IMR-90 (cell line): Measurements from ENCODE around the gene TMEM163. TPM values are rescaled to one million over a fixed set of nuclear protein-coding genes. Genes with fewer than 3 reads are reported as not detected.

Experiments
- ATAC-seq: fragments of 200-7000 bp; cut with Tn5 transposase; 2 replicates; pipeline ENCODE4 v1.9.1; 2020; ENCODE audit warnings: low read depth, mild to moderate bottlenecking, moderate library complexity
- BruUV-seq: library from RNA; stranded (reverse); fragments of 400-500 nt; replicated peaks from 2 replicates; lab custom pipeline; 2021; lab: Mats Ljungman, UMichigan
- CTCF ChIA-PET: fragments of 300-600 bp; formaldehyde crosslinking; extraction: SDS; loops from one replicate; lab custom pipeline; 2021; ENCODE audit warnings: antibody characterized with exemption; lab: Yijun Ruan, JAX
- POLR2A ChIA-PET: fragments of 300-600 bp; sonication (Branson Sonifier 250); formaldehyde crosslinking; loops from one replicate; lab custom pipeline; 2022; ENCODE audit warnings: antibody characterized with exemption; ENCODE audit not compliant: unreplicated experiment; lab: Charles Lee
- DNase-seq: peaks from one replicate; pipeline ENCODE4 v3.0.0; 2013
- H2AFZ ChIP-seq: replicated peaks from 2 replicates; pipeline ENCODE3; 2013; ENCODE audit warnings: low read length, mild to moderate bottlenecking; ENCODE audit not compliant: poor library complexity
- H2AK5ac ChIP-seq: 2 replicates; pipeline ENCODE4 v1.6.1; 2013; ENCODE audit warnings: low read depth, low read length, inconsistent platforms
- H2AK9ac ChIP-seq: replicated peaks from 2 replicates; pipeline ENCODE3; 2013; ENCODE audit warnings: mild to moderate bottlenecking, low read depth, low read length, moderate library complexity; ENCODE audit not compliant: poor library complexity
- H2BK120ac ChIP-seq: 2 replicates; pipeline ENCODE4 v1.6.1; 2013; ENCODE audit warnings: low read depth, low read length, inconsistent platforms
- H2BK15ac ChIP-seq: 3 replicates; pipeline ENCODE4 v1.6.1; 2013; ENCODE audit warnings: low read depth, low read length, inconsistent platforms
- H2BK20ac ChIP-seq: 2 replicates; pipeline ENCODE4 v1.6.1; 2013; ENCODE audit warnings: low read depth, mild to moderate bottlenecking, inconsistent platforms, low read length, moderate library complexity
- H2BK5ac ChIP-seq: 2 replicates; pipeline ENCODE4 v1.6.1; 2013; ENCODE audit warnings: mild to moderate bottlenecking, low read depth, low read length, inconsistent platforms; ENCODE audit not compliant: poor library complexity, severe bottlenecking
- H3K14ac ChIP-seq: replicated peaks from 2 replicates; pipeline ENCODE4 v1.6.1; 2013; ENCODE audit warnings: low read depth, low read length, inconsistent platforms
- H3K18ac ChIP-seq: 2 replicates; pipeline ENCODE4 v1.6.1; 2013; ENCODE audit warnings: low read depth, low read length, control low read depth
- H3K23ac ChIP-seq: 2 replicates; pipeline ENCODE4 v1.6.1; 2013; ENCODE audit warnings: low read depth, low read length, inconsistent platforms
- H3K27ac ChIP-seq: 2 replicates; pipeline ENCODE4 v1.5.1; 2013; ENCODE audit warnings: mild to moderate bottlenecking, control low read depth, low read length; ENCODE audit not compliant: insufficient read depth
- H3K27me3 ChIP-seq: 2 replicates; pipeline ENCODE4 v1.6.1; 2013; ENCODE audit warnings: low read length; ENCODE audit not compliant: control insufficient read depth, insufficient read depth
- H3K36me3 ChIP-seq: 2 replicates; pipeline ENCODE4 v1.6.1; 2013; ENCODE audit warnings: low read length, mixed read lengths; ENCODE audit not compliant: control insufficient read depth, insufficient read depth
- H3K4ac ChIP-seq: 2 replicates; pipeline ENCODE4 v1.6.1; 2013; ENCODE audit warnings: low read depth, low read length, inconsistent platforms
- H3K4me1 ChIP-seq: 2 replicates; pipeline ENCODE4 v1.6.1; 2013; ENCODE audit warnings: low read length, mixed read lengths; ENCODE audit not compliant: control insufficient read depth, insufficient read depth
- H3K4me2 ChIP-seq: 2 replicates; pipeline ENCODE4 v1.6.1; 2013; ENCODE audit warnings: low read depth, mild to moderate bottlenecking, control low read depth, low read length, moderate library complexity
- H3K4me3 ChIP-seq: 2 replicates; pipeline ENCODE4 v1.5.1; 2013; ENCODE audit warnings: low read depth, mild to moderate bottlenecking, control low read depth, low read length, moderate library complexity; ENCODE audit not compliant: insufficient read depth
- H3K56ac ChIP-seq: 2 replicates; pipeline ENCODE4 v1.6.1; 2013; ENCODE audit warnings: low read length, inconsistent platforms; ENCODE audit not compliant: insufficient read depth; ENCODE audit errors: extremely low read depth
- H3K79me1 ChIP-seq, 2 experiments: 2 replicates each; pipeline ENCODE4 v1.6.1; 2013; ENCODE audit warnings: low read length in 2 of 2, inconsistent platforms in 1 of 2, low read depth in 1 of 2
- H3K9ac ChIP-seq: 2 replicates; pipeline ENCODE4 v1.6.1; 2013; ENCODE audit warnings: low read depth, low read length, control low read depth
- H3K9me1 ChIP-seq: 2 replicates; pipeline ENCODE4 v1.6.1; 2013; ENCODE audit warnings: low read length, inconsistent platforms; ENCODE audit not compliant: insufficient read depth
- H3K9me3 ChIP-seq: 2 replicates; pipeline ENCODE4 v1.6.1; 2013; ENCODE audit warnings: low read length; ENCODE audit not compliant: control insufficient read depth, insufficient read depth
- H4K20me1 ChIP-seq: 2 replicates; pipeline ENCODE4 v1.6.1; 2013; ENCODE audit warnings: low read length, inconsistent platforms; ENCODE audit not compliant: insufficient read depth
- H4K5ac ChIP-seq: 2 replicates; pipeline ENCODE4 v1.6.1; 2013; ENCODE audit warnings: mild to moderate bottlenecking, low read depth, low read length, control low read depth
- H4K8ac ChIP-seq, 2 experiments: 2 replicates each; pipeline ENCODE4 v1.6.1; 2013; ENCODE audit warnings: low read depth in 2 of 2, low read length in 2 of 2, control low read depth in 1 of 2, inconsistent platforms in 1 of 2
- H4K91ac ChIP-seq: 2 replicates; pipeline ENCODE4 v1.6.1; 2013; ENCODE audit warnings: low read depth, low read length, inconsistent platforms; ENCODE audit not compliant: insufficient read depth
- ELK1 ChIP-seq: fragments of 150-350 bp; IDR thresholded peaks from 2 replicates; pipeline ENCODE4 v1.6.1; 2016; ENCODE audit warnings: low read depth, mild to moderate bottlenecking, low read length, moderate library complexity, borderline replicate concordance
- FOS ChIP-seq: fragments of 150-350 bp; IDR thresholded peaks from 2 replicates; pipeline ENCODE4 v1.6.1; 2016; ENCODE audit warnings: low read depth, low read length
- MAFK ChIP-seq: IDR thresholded peaks from 2 replicates; pipeline ENCODE4 v1.6.1; 2012; ENCODE audit warnings: low read depth, low read length, improper control_type of control experiment
- MXI1 ChIP-seq: IDR thresholded peaks from 2 replicates; pipeline ENCODE4 v1.6.1; 2012; ENCODE audit warnings: low read depth, mild to moderate bottlenecking, low read length, moderate library complexity, borderline replicate concordance
- RCOR1 ChIP-seq: IDR thresholded peaks from 2 replicates; pipeline ENCODE4 v1.6.1; 2012; ENCODE audit warnings: mild to moderate bottlenecking, low read length, improper control_type of control experiment; ENCODE audit not compliant: insufficient replicate concordance
- SMC3 ChIP-seq: fragments of 150-350 bp; IDR thresholded peaks from 2 replicates; pipeline ENCODE4 v1.6.1; 2016; ENCODE audit warnings: low read depth, mild to moderate bottlenecking, antibody characterized with exemption, low read length, moderate library complexity
- USF2 ChIP-seq: fragments of 150-350 bp; IDR thresholded peaks from 2 replicates; pipeline ENCODE4 v1.6.1; 2017; ENCODE audit warnings: mild to moderate bottlenecking, antibody characterized with exemption, low read length, low read depth
- WGBS, 2 experiments: methylation state at CpG; one replicate each; pipeline versions ENCODE4 v1.1.5 to v1.1.7; 2013; ENCODE audit warnings: missing lambda C conversion rate in 2 of 2; ENCODE audit not compliant: insufficient read length in 1 of 2; ENCODE audit errors: extremely low coverage in 2 of 2; 5-methylcytosine and 5-hydroxymethylcytosine counted together
- dilution Hi-C: fragments of 300-500 bp; cut with HindIII; formaldehyde crosslinking; loops from one replicate; pipeline ENCODE4 v1.14.3; 2018; ENCODE audit warnings: low sequenced_read_pairs; ENCODE audit not compliant: unreplicated experiment
- in situ Hi-C: fragments of 300-500 bp; cut with MboI; formaldehyde crosslinking; loops from 3 replicates; pipeline ENCODE4 v1.14.3; 2019; ENCODE audit warnings: low sequenced_read_pairs, inconsistent platforms, mixed read lengths
- intact Hi-C: fragments of 100-400 bp; cut with micrococcal nuclease; formaldehyde crosslinking; loops from 2 replicates; pipeline ENCODE4 v1.10.0; 2022
- polyA plus RNA-seq, 3 experiments: library from polyadenylated mRNA; depleted of rRNA; stranded (reverse); fragments of >200 nt; gene quantifications; 2 replicates each; pipeline ENCODE4 v1.2.3, GENCODE V29; 2012; ENCODE audit warnings: low replicate concordance in 1 of 3
- total RNA-seq: library from RNA; depleted of rRNA; stranded (reverse); fragments of >200 nt; gene quantifications from 2 replicates; pipeline ENCODE4 v1.2.3, GENCODE V29; 2012

Gene TMEM163
- total and polyA plus RNA-seq, 2 of the 4 experiments (the other 2 are of a cell fraction), result not detected

- H3K9me3 ChIP-seq, result no peaks in the 10 kb centered on the region
- TF ChIP-seq USF2 (no peak), RCOR1 (no peak), SMC3 (no peak), MXI1 (no peak), ELK1 (no peak), FOS (no peak), MAFK (no peak)
- H4K91ac ChIP-seq, result no peak overlapping the region
- H3K79me1 ChIP-seq, result no peaks in the 10 kb centered on the region
- ATAC-seq (no peak), DNase-seq (no peak)
- H2BK120ac ChIP-seq, result no peak overlapping the region
- POLR2A ChIA-PET, result no interaction called here
- H3K14ac ChIP-seq, result no peak overlapping the region
- no peak overlapping the region for H4K5ac ChIP-seq
- peaks cover 3% of the 10 kb centered on the region; the same call in 1 of the 2 replicates for H3K27me3 ChIP-seq
- BruUV-seq, result no TSS peak
- peaks cover 17% of the 10 kb centered on the region for H3K36me3 ChIP-seq
- no peak overlapping the region for H3K9ac ChIP-seq
- 88% methylated on average over 9 of the region's 18 CpGs; no CpG with 5 or more reads in 1 of the 2 experiments for WGBS, 2 experiments
- no peak overlapping the region for H2BK20ac ChIP-seq
- dilution Hi-C loops (no loop called here), intact Hi-C loops (no loop called here), in situ Hi-C loops (loop anchor here (10.0 kb wide), 1 partner anchor 573 kb away; no protein-coding TSS in a partner anchor)
- H3K4me1 ChIP-seq, result no peaks in the 10 kb centered on the region
- H3K23ac ChIP-seq, result no peak overlapping the region
- CTCF ChIA-PET, result no interaction called here
- no peak overlapping the region for H2AK5ac ChIP-seq
- no peak overlapping the region for H3K4me2 ChIP-seq
- no peak overlapping the region for H3K4ac ChIP-seq
- H2AK9ac ChIP-seq, result no peak overlapping the region
- no peak overlapping the region for H3K56ac ChIP-seq
- H2AFZ ChIP-seq, result no peak overlapping the region
- H2BK15ac ChIP-seq, result no peak overlapping the region
- H3K9me1 ChIP-seq, result 0 out of 2 replicates have a peak, but pooled peaks cover 4% of the 10 kb centered on the region
- no peaks in the 10 kb centered on the region for H4K20me1 ChIP-seq
- no peak overlapping the region for H3K18ac ChIP-seq
- no peak overlapping the region for H3K4me3 ChIP-seq
- H4K8ac ChIP-seq, result no peak overlapping the region
- H3K27ac ChIP-seq, result no peak overlapping the region
- H2BK5ac ChIP-seq, result no peak overlapping the region
Observed at GRCh38 chr2:134457765-134458472, 260.9 kb downstream of the TMEM163 start.
